HCT116 (cell line): ENCODE results near the gene RAD21L1.

Source experiments
- EZH2 ChIP-seq: fragments of 200-600 bp; sonication (generic); IDR thresholded peaks from 2 replicates; pipeline ENCODE4 v1.6.1; 2017; ENCODE audit warnings: antibody characterized with exemption, mixed run types
- ZFX ChIP-seq: fragments of 450-650 bp; IDR thresholded peaks from 2 replicates; pipeline ENCODE4 v1.6.1; 2017
- TF ChIP-seq, protein P1 (sequence below): IDR thresholded peaks from 2 replicates; pipeline ENCODE4 v1.6.1; 2012; ENCODE audit warnings: low read depth
- TF ChIP-seq, protein P2 (sequence below), 3 experiments: fragments of 200-600 bp in 1 of 3; sonication (generic) in 1 of 3; IDR thresholded peaks in 2 of 3; conservative IDR thresholded peaks in 1 of 3; 2 replicates each; pipeline ENCODE4 v1.5.1; 2012 to 2017; ENCODE audit warnings: low read depth in 2 of 3, low read length in 2 of 3, antibody characterized with exemption in 1 of 3, borderline replicate concordance in 1 of 3, control low read depth in 1 of 3, mild to moderate bottlenecking in 1 of 3, mixed read lengths in 1 of 3, mixed run types in 1 of 3, moderate library complexity in 1 of 3; ENCODE audit not compliant: insufficient read depth in 1 of 3

DNA sequence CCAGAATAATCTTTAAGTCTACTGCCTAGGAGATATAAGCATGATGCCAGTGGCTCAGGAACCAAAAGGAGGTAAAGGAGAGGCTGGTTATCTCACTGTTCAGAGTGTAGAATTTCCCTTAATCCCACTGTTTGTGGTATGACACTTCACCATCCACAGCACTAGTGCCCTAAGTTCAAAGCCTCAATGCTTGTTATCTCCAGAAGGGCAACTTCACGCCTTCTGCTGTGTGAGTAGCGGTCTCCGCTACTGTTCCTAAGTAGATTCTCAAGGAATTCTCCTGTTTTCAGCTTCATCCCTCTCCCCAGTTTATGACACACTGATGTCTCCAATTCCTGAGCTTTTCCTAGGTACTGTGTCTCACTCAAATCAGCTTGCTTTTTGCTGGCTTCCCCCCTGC is 26.6 kb downstream of the RAD21L1 start:
- TF ChIP-seq EZH2 (no peak), ZFX (no peak)
- TF ChIP-seq, protein P1, sequence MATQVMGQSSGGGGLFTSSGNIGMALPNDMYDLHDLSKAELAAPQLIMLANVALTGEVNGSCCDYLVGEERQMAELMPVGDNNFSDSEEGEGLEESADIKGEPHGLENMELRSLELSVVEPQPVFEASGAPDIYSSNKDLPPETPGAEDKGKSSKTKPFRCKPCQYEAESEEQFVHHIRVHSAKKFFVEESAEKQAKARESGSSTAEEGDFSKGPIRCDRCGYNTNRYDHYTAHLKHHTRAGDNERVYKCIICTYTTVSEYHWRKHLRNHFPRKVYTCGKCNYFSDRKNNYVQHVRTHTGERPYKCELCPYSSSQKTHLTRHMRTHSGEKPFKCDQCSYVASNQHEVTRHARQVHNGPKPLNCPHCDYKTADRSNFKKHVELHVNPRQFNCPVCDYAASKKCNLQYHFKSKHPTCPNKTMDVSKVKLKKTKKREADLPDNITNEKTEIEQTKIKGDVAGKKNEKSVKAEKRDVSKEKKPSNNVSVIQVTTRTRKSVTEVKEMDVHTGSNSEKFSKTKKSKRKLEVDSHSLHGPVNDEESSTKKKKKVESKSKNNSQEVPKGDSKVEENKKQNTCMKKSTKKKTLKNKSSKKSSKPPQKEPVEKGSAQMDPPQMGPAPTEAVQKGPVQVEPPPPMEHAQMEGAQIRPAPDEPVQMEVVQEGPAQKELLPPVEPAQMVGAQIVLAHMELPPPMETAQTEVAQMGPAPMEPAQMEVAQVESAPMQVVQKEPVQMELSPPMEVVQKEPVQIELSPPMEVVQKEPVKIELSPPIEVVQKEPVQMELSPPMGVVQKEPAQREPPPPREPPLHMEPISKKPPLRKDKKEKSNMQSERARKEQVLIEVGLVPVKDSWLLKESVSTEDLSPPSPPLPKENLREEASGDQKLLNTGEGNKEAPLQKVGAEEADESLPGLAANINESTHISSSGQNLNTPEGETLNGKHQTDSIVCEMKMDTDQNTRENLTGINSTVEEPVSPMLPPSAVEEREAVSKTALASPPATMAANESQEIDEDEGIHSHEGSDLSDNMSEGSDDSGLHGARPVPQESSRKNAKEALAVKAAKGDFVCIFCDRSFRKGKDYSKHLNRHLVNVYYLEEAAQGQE = no peak
- TF ChIP-seq, protein P2, sequence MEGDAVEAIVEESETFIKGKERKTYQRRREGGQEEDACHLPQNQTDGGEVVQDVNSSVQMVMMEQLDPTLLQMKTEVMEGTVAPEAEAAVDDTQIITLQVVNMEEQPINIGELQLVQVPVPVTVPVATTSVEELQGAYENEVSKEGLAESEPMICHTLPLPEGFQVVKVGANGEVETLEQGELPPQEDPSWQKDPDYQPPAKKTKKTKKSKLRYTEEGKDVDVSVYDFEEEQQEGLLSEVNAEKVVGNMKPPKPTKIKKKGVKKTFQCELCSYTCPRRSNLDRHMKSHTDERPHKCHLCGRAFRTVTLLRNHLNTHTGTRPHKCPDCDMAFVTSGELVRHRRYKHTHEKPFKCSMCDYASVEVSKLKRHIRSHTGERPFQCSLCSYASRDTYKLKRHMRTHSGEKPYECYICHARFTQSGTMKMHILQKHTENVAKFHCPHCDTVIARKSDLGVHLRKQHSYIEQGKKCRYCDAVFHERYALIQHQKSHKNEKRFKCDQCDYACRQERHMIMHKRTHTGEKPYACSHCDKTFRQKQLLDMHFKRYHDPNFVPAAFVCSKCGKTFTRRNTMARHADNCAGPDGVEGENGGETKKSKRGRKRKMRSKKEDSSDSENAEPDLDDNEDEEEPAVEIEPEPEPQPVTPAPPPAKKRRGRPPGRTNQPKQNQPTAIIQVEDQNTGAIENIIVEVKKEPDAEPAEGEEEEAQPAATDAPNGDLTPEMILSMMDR (IDR thresholded peaks at IDR 0.05 in 2 of 3, conservative IDR thresholded peaks at IDR 0.05 in 1 of 3; ENCODE audit: borderline replicate concordance in 1 of 3, insufficient read depth in 1 of 3, low read depth in 2 of 3, low read length in 2 of 3) = no peak
